Epithelial cell of esophagus (primary cell): Measurements from ENCODE around the gene SPINT2.

Source experiments
- DNase-seq: peaks from one replicate; pipeline ENCODE4 v3.0.0; 2010; ENCODE audit warnings: low read depth
- H3K4me3 ChIP-seq: 2 replicates; pipeline ENCODE4 v1.5.1; 2011; ENCODE audit warnings: mild to moderate bottlenecking, low read length, control low read depth
- CTCF ChIP-seq: IDR thresholded peaks from 2 replicates; pipeline ENCODE4 v1.5.1; 2011; ENCODE audit warnings: low read depth, mild to moderate bottlenecking, low read length, control low read depth, inconsistent platforms; ENCODE audit not compliant: insufficient read depth; ENCODE audit errors: missing control alignments

SPINT2 gene

DNA sequence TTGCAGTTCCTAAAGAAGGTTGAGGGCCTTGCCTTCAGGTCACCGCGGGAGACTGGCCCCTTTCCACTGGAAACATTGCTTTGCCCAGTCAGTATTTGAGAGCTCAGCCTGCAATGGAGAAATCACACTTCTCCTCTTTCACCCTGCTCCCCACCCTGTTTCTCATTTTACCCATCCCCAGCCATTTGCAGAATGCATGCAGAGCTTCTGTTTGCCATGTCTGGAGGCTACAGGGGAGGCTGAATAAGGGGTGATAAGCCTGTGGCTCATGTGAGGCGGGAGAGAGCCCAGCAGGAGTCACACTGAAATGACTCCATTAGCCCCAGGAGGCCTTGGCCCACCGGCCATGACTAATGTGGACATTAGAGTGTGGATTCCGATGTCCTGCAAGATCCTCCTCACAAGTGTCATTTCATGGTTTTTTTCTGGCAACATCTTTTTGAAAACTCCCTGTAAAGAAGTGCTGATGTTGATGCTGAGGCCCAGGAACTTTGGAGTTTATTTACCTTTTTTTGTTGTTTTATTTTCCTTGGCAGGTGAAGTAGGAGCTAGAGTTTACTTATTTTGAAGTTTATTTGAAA lies 6.3 kb downstream of the SPINT2 start:
- H3K4me3 ChIP-seq: no peak overlapping the region
- no peak for DNase-seq
- TF ChIP-seq CTCF: no peak

DNA sequence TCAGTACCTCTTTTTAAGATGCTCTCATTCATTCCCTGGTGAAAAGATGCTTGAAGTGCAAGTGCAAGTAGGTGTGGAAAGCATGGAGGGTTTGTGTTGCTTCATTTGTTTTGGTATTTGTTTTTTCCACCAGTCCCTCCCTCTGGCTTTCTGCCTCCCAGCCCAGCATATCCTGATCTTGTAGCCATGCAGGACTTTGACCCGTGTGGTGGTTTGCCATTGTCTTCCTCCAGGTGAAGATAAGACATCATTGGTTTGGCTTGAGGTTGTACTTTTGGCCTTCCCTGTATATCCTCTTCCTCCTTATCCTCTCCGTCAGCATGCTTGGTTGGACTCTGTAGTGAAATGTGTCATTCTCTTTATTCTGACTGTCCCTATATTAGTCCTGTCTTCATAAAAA lies 9.1 kb downstream of the SPINT2 start:
- DNase-seq: no peak
- TF ChIP-seq CTCF: no peak
- no peak overlapping the region for H3K4me3 ChIP-seq

- DNase-seq: no peak
- no peak for TF ChIP-seq CTCF
- H3K4me3 ChIP-seq: no peak overlapping the region
These were observed 10.4 kb downstream of the SPINT2 start for GRCh38 chr19:38274739-38275138.

DNA sequence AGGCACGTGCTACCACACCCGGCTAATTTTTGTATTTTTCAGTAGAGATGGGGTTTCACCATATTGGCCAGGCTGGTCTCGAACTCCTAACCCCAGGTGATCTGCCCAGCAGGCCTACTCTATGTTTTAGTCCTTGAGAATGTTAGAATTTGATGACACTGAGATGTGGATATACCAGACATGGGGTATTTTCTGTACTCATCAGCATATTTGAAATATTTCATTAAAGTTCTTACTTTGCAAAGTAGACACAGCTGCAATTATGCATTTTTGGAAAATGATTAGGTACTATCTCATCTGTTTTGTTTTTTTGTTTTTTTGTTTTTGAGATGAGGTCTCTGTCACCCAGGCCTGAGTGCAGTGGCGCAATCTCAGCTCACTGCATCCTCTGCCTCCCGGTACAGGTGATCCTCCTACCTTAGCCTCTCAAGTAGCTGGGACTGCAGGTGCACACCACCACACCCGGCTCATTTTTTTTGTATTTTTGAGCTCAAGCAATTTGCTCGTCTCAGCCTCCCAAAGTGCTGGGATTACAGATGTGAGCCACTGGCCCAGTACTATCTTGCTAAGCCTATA lies 12.7 kb downstream of the SPINT2 start:
- DNase-seq: no peak
- TF ChIP-seq CTCF: no peak

DNA sequence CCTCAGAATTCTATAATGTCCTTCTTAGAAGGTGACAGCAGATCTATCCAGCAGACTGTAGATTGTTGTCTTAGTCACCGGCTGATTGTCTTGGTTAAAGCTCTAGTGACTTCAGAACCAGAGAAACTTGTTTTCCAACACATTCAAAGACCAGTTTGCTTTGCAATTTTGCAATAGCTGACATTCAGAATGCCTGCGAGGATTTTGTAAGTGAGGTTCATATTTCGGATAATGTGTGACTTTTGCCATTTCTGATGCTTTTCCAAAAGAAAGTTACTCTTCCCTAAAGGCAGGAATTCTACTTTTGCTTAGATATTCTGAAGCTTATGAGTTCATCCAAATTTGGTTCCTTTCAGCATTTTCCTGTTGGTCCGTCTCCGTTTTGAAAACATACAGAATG lies 13.2 kb downstream of the SPINT2 start:
- H3K4me3 ChIP-seq: no peak overlapping the region
- TF ChIP-seq CTCF: no peak

More for the DNA sequence above, 12.7 kb downstream of the SPINT2 start:
- H3K4me3 ChIP-seq: no peak overlapping the region

DNA sequence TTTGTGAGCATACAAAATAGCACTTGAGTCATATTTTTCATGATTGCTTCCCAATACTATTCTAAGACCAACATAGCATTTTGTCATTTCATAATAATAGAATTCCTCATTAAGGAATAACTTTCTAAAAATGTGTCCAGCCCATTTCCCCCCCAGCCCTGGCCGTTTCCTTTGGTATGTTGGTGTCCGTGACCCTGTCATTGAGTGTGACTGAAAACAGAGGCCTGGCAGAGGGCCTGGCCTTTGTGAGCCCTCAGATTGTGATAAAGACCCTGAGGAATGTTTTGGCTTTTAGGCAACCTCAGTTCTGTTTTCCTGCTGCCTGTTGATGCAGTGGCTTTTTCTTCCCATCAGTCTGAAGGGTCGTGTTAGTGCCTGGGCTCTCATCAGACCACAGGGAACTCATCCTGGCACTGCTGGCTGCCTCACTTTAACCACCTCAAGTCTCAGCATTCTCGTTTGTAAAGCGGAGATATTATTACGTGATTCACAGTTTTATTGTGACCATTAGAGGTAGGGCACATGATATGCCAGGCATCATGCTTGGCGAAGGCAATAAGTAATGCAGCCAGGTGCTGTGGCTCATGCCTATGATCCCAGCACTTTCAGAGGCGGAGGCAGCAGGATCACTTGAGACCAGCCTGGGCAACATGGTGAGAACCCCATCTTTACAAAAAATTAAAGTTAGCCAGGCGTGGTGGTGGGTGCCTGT lies 13.8 kb downstream of the SPINT2 start:
- H3K4me3 ChIP-seq: no peak overlapping the region
- no peak for TF ChIP-seq CTCF
- no peak for DNase-seq

More for the DNA sequence above, 13.2 kb downstream of the SPINT2 start:
- peak; percentile 89 for DNase-seq
